ENCODE data around the gene HS3ST3B1.

- TF ChIP-seq CTCF (IDR thresholded peaks at IDR 0.05): no peak
- no peak for TF ChIP-seq TAF1 (IDR thresholded peaks at IDR 0.05; ENCODE audit: borderline replicate concordance, low read depth, low read length)
- no peak for TF ChIP-seq RXRA (IDR thresholded peaks at IDR 0.05; ENCODE audit: borderline replicate concordance, low read depth)
- TF ChIP-seq EZH2phosphoT487 (IDR thresholded peaks at IDR 0.05; ENCODE audit: borderline replicate concordance, low read depth): no peak
These were observed 5.2 kb upstream of the HS3ST3B1 start for GRCh38 chr17:14295676-14296075.

Measured in SK-N-SH (cell line).